B cell (primary cell): ENCODE data around the gene RBP3. TPM values are rescaled to one million over a fixed set of nuclear protein-coding genes. Genes with fewer than 3 reads are reported as not detected.

Experiments
- ATAC-seq: fragments of 200-7000 bp; cut with Tn5 transposase; one replicate; pipeline ENCODE4 v1.10.0; 2021; ENCODE audit warnings: low read depth, mild to moderate bottlenecking, moderate number of reproducible peaks, moderate library complexity
- CTCF ChIA-PET: fragments of 350-600 bp; sonication (Branson Sonifier 250); formaldehyde crosslinking; loops from one replicate; lab custom pipeline; 2021; ENCODE audit warnings: antibody characterized with exemption, inconsistent platforms; lab: Charles Lee
- POLR2A ChIA-PET: fragments of 350-600 bp; sonication (Branson Sonifier 250); formaldehyde crosslinking; loops from one replicate; lab custom pipeline; 2021; ENCODE audit warnings: antibody characterized with exemption; lab: Charles Lee
- DNase-seq: peaks from one replicate; pipeline ENCODE4 v3.0.0; 2013
- H2AFZ ChIP-seq: 2 replicates; pipeline ENCODE4 v1.6.1; 2012; ENCODE audit warnings: mild to moderate bottlenecking, low read depth, low read length; ENCODE audit not compliant: insufficient read depth, poor library complexity, severe bottlenecking
- H3K27ac ChIP-seq, 2 donors: 1 replicate in 1 of 2; 2 replicates in 1 of 2; pipeline ENCODE4 v1.5.1; 2012 to 2013; ENCODE audit warnings: low read length in 2 of 2, mild to moderate bottlenecking in 2 of 2, moderate library complexity in 1 of 2
- H3K27me3 ChIP-seq, 4 experiments: fragments of 200-600 bp in 1 of 4; sonication (generic) in 1 of 4; replicated peaks in 1 of 4; 1 replicate in 2 of 4; 2 replicates in 2 of 4; pipeline versions ENCODE4 v1.6.1 to v1.7.0; 2013 to 2016; ENCODE audit warnings: low read length in 3 of 4, mild to moderate bottlenecking in 2 of 4, mixed read lengths in 1 of 4, moderate library complexity in 1 of 4; ENCODE audit not compliant: insufficient read depth in 4 of 4, control insufficient read depth in 3 of 4; ENCODE audit errors: control extremely low read depth in 1 of 4
- H3K36me3 ChIP-seq, 2 experiments: replicated peaks in 1 of 2; 1 replicate in 1 of 2; 2 replicates in 1 of 2; pipeline versions ENCODE4 v1.6.1 to v1.7.1; 2013; ENCODE audit warnings: low read length in 1 of 2; ENCODE audit not compliant: insufficient read depth in 2 of 2, control insufficient read depth in 1 of 2; ENCODE audit errors: control extremely low read depth in 1 of 2, extremely low read depth in 1 of 2
- H3K4me1 ChIP-seq, 2 donors: fragments of 200-600 bp in 1 of 2; sonication (generic) in 1 of 2; 1 replicate in 1 of 2; 2 replicates in 1 of 2; pipeline versions ENCODE4 v1.5.1 to v1.6.1; 2013 to 2017; ENCODE audit warnings: low read length in 2 of 2; ENCODE audit not compliant: control insufficient read depth in 2 of 2, insufficient read depth in 2 of 2
- H3K4me2 ChIP-seq: replicated peaks from 2 replicates; pipeline ENCODE3; 2012; ENCODE audit warnings: mild to moderate bottlenecking, low read depth, low read length; ENCODE audit not compliant: poor library complexity, severe bottlenecking
- H3K4me3 ChIP-seq, 5 experiments: fragments of 200-600 bp in 1 of 5; sonication (generic) in 1 of 5; 1 replicate in 3 of 5; 2 replicates in 2 of 5; pipeline versions ENCODE4 v1.5.1 to v1.7.0; 2011 to 2016; ENCODE audit warnings: low read length in 4 of 5, mild to moderate bottlenecking in 4 of 5, low read depth in 2 of 5, control low read depth in 1 of 5, moderate library complexity in 1 of 5; ENCODE audit not compliant: insufficient read depth in 1 of 5; ENCODE audit errors: control extremely low read depth in 1 of 5, extremely low read depth in 1 of 5
- H3K79me2 ChIP-seq: fragments of 200-600 bp; sonication (generic); one replicate; pipeline ENCODE4 v1.6.0; 2016; ENCODE audit warnings: low read length; ENCODE audit not compliant: control insufficient read depth, insufficient read depth
- H3K9ac ChIP-seq: fragments of 200-600 bp; sonication (generic); 2 replicates; pipeline ENCODE4 v1.6.1; 2017; ENCODE audit warnings: mild to moderate bottlenecking, low read length, moderate library complexity
- H3K9me3 ChIP-seq, 3 donors: one replicate each; pipeline versions ENCODE4 v1.6.1 to v1.7.1; 2013; ENCODE audit warnings: low read length in 2 of 3; ENCODE audit not compliant: control insufficient read depth in 2 of 3, insufficient read depth in 1 of 3; ENCODE audit errors: control extremely low read depth in 1 of 3
- H4K20me1 ChIP-seq: 2 replicates; pipeline ENCODE4 v1.6.0; 2012; ENCODE audit warnings: mild to moderate bottlenecking, low read length; ENCODE audit not compliant: insufficient read depth, control insufficient read depth, poor library complexity, severe bottlenecking
- H3K27ac Mint-ChIP-seq: one replicate; pipeline ENCODE4 v1.8.0; 2021; ENCODE audit warnings: mixed read lengths
- H3K27me3 Mint-ChIP-seq: one replicate; pipeline ENCODE4 v1.8.0; 2021; ENCODE audit warnings: mixed read lengths
- H3K4me1 Mint-ChIP-seq: one replicate; pipeline ENCODE4 v1.8.0; 2021; ENCODE audit warnings: mixed read lengths
- H3K4me3 Mint-ChIP-seq: one replicate; pipeline ENCODE4 v1.8.0; 2021; ENCODE audit warnings: mixed read lengths
- H3K9me3 Mint-ChIP-seq: one replicate; pipeline ENCODE4 v1.8.0; 2022; ENCODE audit warnings: mixed read lengths; ENCODE audit not compliant: insufficient read depth
- CTCF ChIP-seq: fragments of 200-600 bp; IDR thresholded peaks from one replicate; pipeline ENCODE4 v1.8.0; 2022; ENCODE audit warnings: antibody characterized with exemption, mild to moderate bottlenecking
- EZH2 ChIP-seq: IDR thresholded peaks from 2 replicates; pipeline ENCODE4 v1.6.1; 2012; ENCODE audit warnings: borderline replicate concordance, low read depth, mild to moderate bottlenecking, moderate library complexity, low read length; ENCODE audit not compliant: insufficient read depth, poor library complexity, severe bottlenecking
- WGBS: methylation state at CpG from one replicate; pipeline ENCODE4 v1.1.5; 2013; ENCODE audit warnings: missing lambda C conversion rate; ENCODE audit not compliant: insufficient coverage; 5-methylcytosine and 5-hydroxymethylcytosine counted together
- intact Hi-C: fragments of 100-400 bp; cut with micrococcal nuclease; formaldehyde crosslinking; loops from one replicate; pipeline ENCODE4 v1.10.0; 2022
- polyA plus RNA-seq: library from polyadenylated mRNA; depleted of rRNA; stranded (reverse); fragments of >200 nt; gene quantifications from 2 replicates; pipeline ENCODE4 v1.2.3, GENCODE V29; 2012
- total RNA-seq, 2 donors: library from RNA; stranded (reverse); fragments of 120-200 nt in 1 of 2; gene quantifications; 1 replicate in 1 of 2; 2 replicates in 1 of 2; pipeline versions ENCODE4 v1.2.3 to v1.2.4, GENCODE V29; 2013 to 2022

Gene RBP3
- total and polyA plus RNA-seq, 2 donors (not counting 1 experiment from before 2014, with no cell fraction given), result not detected

- Mint-ChIP-seq H3K4me1 (no peaks in the 10 kb centered on the region), H3K9me3 (no peaks in the 10 kb centered on the region), H3K27ac (no peak overlapping the region), H3K27me3 (peaks cover 18% of the 10 kb centered on the region), H3K4me3 (no peak overlapping the region)
- Histone ChIP-seq H3K79me2 (no peaks in the 10 kb centered on the region), H3K4me3 (no peak overlapping the region), H3K4me2 (no peak overlapping the region), H4K20me1 (no peaks in the 10 kb centered on the region), H3K9me3 (no peaks in the 10 kb centered on the region), H3K4me1 (no peaks in the 10 kb centered on the region), H3K27me3 (no peaks in the 10 kb centered on the region), H3K36me3 (no peaks in the 10 kb centered on the region), H3K27ac (no peak overlapping the region), H3K9ac (no peak overlapping the region), H2AFZ (no peak overlapping the region)
- POLR2A ChIA-PET, result no interaction called here
- intact Hi-C loops, result no loop called here
- no peak for ATAC-seq
- CTCF ChIA-PET, result no interaction called here
- 86% methylated on average over 6 of the region's 6 CpGs for WGBS
- no peak for TF ChIP-seq EZH2
- no peak for TF ChIP-seq CTCF
- DNase-seq, result no peak
Observed at GRCh38 chr10:47404446-47404845, 56.3 kb downstream of the RBP3 start.

DNA sequence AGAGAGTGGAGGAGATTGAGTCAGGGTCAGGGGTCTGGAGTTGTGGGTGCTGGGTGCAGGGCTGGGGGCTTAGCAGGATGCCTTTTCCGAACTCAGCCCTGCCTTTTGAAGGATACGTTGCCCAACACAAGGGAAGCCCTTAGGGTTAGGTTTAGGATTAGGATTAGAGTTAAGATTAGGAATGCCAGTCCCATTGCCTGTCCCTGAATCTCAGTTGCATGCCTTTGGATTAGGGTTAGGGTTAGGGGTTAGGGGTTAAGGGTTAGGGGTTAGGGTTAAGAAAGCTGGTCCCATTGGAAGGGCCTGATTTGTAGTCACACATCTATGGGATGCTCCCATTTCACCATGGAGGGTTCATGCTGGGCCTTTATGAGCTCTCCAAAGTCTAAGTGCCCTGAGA is 56.8 kb downstream of the RBP3 start:
- Mint-ChIP-seq H3K4me3 (no peak overlapping the region), H3K27me3 (peaks cover 13% of the 10 kb centered on the region), H3K9me3 (no peaks in the 10 kb centered on the region), H3K27ac (no peak overlapping the region), H3K4me1 (no peaks in the 10 kb centered on the region)
- H3K4me2 ChIP-seq, result no peak overlapping the region
- H3K9ac ChIP-seq, result no peak overlapping the region
- TF ChIP-seq EZH2 (no peak), CTCF (no peak)
- H3K79me2 ChIP-seq, result no peaks in the 10 kb centered on the region
- no peaks in the 10 kb centered on the region for H3K27me3 ChIP-seq
- no peak overlapping the region for H3K27ac ChIP-seq
- WGBS, result 97% methylated on average over 2 of the region's 2 CpGs
- ChIA-PET POLR2A (no interaction called here), CTCF (no interaction called here)
- intact Hi-C loops, result no loop called here
- H3K4me3 ChIP-seq, result no peak overlapping the region
- DNase-seq, result no peak
- ATAC-seq, result no peak
- no peaks in the 10 kb centered on the region for H3K9me3 ChIP-seq
- no peaks in the 10 kb centered on the region for H3K36me3 ChIP-seq
- no peaks in the 10 kb centered on the region for H3K4me1 ChIP-seq
- H2AFZ ChIP-seq, result no peak overlapping the region
- no peaks in the 10 kb centered on the region for H4K20me1 ChIP-seq
